Ecto neural progenitor cell (in vitro differentiated cells): ENCODE measurements around the gene MYRF.

Experiments
- DNase-seq: peaks from one replicate; pipeline ENCODE4 v3.0.0-alpha.2; 2018; ENCODE audit warnings: low spot score

MYRF gene

GRCh38 chr11:61795459-61795858, 43.0 kb downstream of the MYRF start:
- no peak for DNase-seq

- no peak for DNase-seq
These were observed 43.6 kb downstream of the MYRF start for GRCh38 chr11:61795876-61796526.

GRCh38 chr11:61797263-61797944, 45.0 kb downstream of the MYRF start:
- DNase-seq = no peak

GRCh38 chr11:61799665-61800284, 47.3 kb downstream of the MYRF start:
- no peak for DNase-seq

GRCh38 chr11:61800331-61801281, 48.2 kb downstream of the MYRF start:
- DNase-seq = no peak

- DNase-seq = no peak
These were observed 50.2 kb downstream of the MYRF start for GRCh38 chr11:61802605-61803004.

- DNase-seq = no peak
These were observed 51.6 kb downstream of the MYRF start for GRCh38 chr11:61803889-61804647.

- no peak for DNase-seq
These were observed 52.7 kb downstream of the MYRF start for GRCh38 chr11:61805146-61805545.

GRCh38 chr11:61806785-61807184, 54.3 kb downstream of the MYRF start:
- no peak for DNase-seq

GRCh38 chr11:61810671-61811175, 58.3 kb downstream of the MYRF start:
- DNase-seq = no peak

- DNase-seq = no peak
These were observed 59.4 kb downstream of the MYRF start for GRCh38 chr11:61811831-61812230.

- DNase-seq = no peak
These were observed 60.4 kb downstream of the MYRF start for GRCh38 chr11:61812736-61813411.

- DNase-seq = peak; percentile 60
These were observed 62.0 kb downstream of the MYRF start for GRCh38 chr11:61814247-61814957.

GRCh38 chr11:61814958-61815789, 62.7 kb downstream of the MYRF start:
- DNase-seq = peak; percentile 99

GRCh38 chr11:61815790-61816735, 63.6 kb downstream of the MYRF start:
- DNase-seq = peak; percentile 83

- peak; percentile 96 for DNase-seq
These were observed 64.5 kb downstream of the MYRF start, which contains the start of gene FADS1 for GRCh38 chr11:61816736-61817455. TSS of gene FADS1 (minus strand) at chr11:61817003. CDS start at chr11:61816929, 74 bp downstream.
